IPS-15b (cell line): ENCODE results near the gene RITA1.
"Not testable (repeated sequence)": the region's sequence is repeated elsewhere in the genome, so short reads cannot be mapped to it uniquely, and the experiment has no call there.

Experiments
- H3K27me3 ChIP-seq: one replicate; pipeline ENCODE4 v1.6.1; 2013; ENCODE audit warnings: low read length; ENCODE audit not compliant: control insufficient read depth, insufficient read depth
- H3K36me3 ChIP-seq: one replicate; pipeline ENCODE4 v1.6.1; 2013; ENCODE audit warnings: low read length; ENCODE audit not compliant: control insufficient read depth, insufficient read depth
- H3K4me1 ChIP-seq: one replicate; pipeline ENCODE4 v1.6.1; 2013; ENCODE audit warnings: mild to moderate bottlenecking, low read length; ENCODE audit not compliant: control insufficient read depth, insufficient read depth
- H3K4me3 ChIP-seq: one replicate; pipeline ENCODE4 v1.5.1; 2013; ENCODE audit warnings: low read depth, low read length
- H3K9ac ChIP-seq: one replicate; pipeline ENCODE4 v1.6.1; 2013; ENCODE audit warnings: low read depth, mild to moderate bottlenecking, low read length
- H3K9me3 ChIP-seq: one replicate; pipeline ENCODE4 v1.6.1; 2013; ENCODE audit warnings: mild to moderate bottlenecking, low read length; ENCODE audit not compliant: control insufficient read depth, insufficient read depth

RITA1 gene, protein sequence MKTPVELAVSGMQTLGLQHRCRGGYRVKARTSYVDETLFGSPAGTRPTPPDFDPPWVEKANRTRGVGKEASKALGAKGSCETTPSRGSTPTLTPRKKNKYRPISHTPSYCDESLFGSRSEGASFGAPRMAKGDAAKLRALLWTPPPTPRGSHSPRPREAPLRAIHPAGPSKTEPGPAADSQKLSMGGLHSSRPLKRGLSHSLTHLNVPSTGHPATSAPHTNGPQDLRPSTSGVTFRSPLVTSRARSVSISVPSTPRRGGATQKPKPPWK

DNA sequence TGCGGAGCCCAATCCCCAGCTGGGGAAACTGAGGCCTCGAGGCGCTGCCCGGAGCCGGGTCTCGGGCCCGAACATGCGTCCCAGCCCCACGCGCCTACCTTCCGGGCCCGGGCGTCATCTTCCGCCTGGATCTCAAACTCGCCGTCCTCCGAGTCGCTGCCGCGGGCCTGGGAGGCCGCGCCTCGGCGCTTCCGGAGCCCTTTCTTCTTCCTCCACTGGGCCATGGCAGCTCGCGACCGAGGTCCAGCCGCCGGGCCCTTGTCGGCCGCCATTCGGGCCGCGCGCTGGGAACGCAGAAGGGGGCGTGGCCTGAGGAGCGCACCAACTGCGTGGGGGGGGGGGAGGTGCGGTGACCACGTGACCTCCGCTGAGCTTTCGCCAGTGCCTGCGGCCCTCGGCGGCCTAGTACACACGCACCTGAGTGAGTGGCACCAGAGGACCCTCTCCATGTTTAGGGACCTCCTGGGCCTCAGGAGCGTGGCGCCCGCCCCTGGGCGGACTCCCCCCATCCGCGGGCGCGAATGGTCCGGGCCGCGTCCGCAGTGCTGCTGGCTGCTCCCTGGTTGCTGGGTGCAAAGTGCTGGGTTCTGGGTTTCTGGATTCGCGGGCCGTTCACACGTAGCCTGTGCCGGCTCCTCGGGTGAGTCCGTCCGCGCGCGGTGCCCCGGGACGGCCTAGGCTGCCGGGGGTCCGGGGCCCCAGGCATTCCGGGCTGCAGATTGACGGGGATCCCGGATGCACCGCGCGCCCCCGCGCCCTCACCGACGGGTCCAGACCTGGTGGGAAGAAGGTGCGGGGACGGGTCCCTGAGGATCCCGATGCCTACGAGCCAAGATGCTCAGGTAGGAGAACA is at the start of gene RITA1, which contains the start of gene DDX54:
Gene RITA1 (plus strand): TSS at position 542 of the 853 bp plus-strand sequence. CDS start 1,026 bp downstream, outside the sequence.
Gene DDX54 (minus strand): TSS at position 299 of the 853 bp plus-strand sequence. CDS start 27 bp downstream, at position 272.
- Histone ChIP-seq H3K9me3 (no peaks in the 10 kb centered on the region), H3K4me3 (peak within 1 kb of the TSS; percentile 85), H3K9ac (peak within 1 kb of the TSS; percentile 89), H3K27me3 (no peaks in the 10 kb centered on the region), H3K4me1 (no peaks in the 10 kb centered on the region), H3K36me3 (peaks cover 15% of the 10 kb centered on the region)

DNA sequence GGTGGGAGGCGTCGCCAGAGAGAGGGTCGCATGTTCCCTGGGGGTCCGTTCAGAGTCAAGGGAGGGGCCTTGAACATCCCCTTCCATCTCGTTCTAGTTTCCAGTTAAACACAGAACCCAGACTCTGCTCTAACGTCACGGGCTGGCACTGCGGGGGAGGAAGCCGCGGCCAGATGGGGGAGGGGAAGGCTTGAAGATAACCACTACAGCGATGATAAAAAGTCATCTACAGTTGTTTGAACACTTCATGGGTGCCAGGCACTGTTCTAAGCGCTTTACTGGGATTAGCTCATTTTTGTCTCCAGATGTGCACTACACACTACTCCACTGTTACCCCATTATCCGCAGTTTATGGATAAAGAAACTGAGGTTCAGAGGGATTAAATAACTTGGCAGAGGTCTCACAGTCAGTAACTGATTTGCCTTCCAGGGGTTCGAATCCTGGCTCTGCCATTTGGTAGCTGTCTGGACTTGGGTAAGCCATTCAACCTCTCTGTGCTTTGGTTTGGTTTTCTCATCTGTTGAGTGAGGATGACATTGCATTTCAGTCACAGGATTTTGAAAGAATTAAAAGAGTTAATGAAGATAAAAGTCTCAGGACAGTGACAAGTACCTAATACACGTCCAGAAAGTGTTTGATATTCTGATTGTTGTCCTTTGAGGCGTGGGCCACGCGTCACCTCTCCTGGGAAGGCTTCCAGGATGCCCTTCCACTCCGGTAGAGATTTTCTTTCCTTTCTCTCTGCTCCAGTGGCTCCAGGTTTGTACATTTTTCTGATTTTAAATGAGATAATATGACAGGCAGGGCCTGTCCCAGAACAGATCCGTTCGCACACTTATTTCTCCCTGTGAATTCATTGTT is 49.2 kb upstream of the RITA1 start:
- peaks cover 14% of the 10 kb centered on the region for H3K27me3 ChIP-seq
- no peaks in the 10 kb centered on the region for H3K9me3 ChIP-seq
- peaks cover 4% of the 10 kb centered on the region for H3K4me1 ChIP-seq
- peak overlapping the region; percentile 47 for H3K9ac ChIP-seq
- peak overlapping the region; percentile 56 for H3K4me3 ChIP-seq
- no peaks in the 10 kb centered on the region for H3K36me3 ChIP-seq

DNA sequence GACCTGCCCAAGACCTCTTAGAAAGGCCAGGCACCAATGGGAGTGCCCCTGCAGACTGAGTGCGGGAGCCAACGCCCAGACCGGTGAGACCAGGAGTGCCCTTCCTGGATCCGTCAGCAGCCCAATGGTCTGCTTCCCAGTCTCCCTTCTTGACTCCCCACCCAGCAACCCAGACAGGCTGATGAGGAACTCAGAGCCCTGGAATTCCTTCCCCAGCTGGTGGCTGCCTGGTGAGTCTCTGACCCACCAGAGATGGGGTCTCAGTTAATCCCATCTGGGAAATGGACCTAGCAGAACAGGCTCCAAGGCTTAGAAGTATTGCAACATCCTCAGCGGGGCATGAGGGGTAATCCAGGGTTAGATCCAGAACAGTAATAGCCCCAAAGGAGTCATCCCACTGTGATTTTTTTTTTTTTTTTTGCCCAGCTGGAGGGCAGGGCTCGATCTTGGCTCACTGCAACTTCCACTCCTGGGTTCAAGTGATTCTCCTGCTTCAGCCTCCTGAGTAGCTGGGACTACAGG is 48.5 kb upstream of the RITA1 start:
- Histone ChIP-seq H3K27me3 (peaks cover 14% of the 10 kb centered on the region), H3K9ac (no peak overlapping the region), H3K4me1 (peaks cover 4% of the 10 kb centered on the region), H3K4me3 (no peak overlapping the region), H3K36me3 (no peaks in the 10 kb centered on the region), H3K9me3 (no peaks in the 10 kb centered on the region)

DNA sequence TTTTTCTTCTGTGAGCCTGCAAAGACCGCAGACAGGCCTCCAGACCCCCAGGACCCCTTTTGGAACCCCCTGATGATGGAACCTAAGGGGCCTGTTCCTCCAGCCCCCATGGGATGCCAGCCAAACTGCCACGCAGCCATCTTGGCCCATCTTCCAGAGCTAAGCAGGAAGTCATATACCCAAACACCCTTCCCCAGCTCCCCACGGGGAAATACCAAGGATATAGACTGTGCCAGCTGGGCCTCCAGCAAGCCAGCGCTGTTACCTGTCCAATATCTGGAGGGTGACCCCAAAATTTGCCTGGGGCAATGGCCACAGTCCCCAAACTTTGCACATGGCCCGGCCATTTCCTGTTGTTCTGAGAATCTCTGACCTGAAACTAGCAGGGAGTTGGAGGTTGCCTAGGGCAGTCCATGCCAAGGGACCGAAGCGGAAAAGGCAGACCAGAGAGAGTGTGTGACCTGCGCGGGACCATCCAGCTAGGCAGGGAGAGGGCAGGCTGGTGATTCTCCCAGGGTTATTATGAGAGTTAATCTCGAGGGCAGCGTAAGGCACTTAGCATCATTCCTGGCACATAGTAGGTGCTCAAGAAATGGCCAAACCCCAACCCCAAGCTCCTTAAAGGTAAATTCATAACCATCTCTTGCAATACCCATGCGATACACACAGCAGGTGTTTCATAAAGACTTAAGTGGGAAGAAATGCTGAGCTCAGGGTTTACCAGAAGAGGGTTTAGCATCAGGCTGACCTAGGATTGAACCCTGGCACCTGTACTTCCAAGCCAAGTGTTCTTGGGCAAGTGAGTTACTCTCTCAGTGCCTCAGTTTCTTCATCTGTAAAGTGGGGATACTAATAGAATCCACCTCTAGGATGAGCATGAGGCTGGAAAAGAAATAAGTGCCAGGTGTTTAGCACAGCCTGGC is 47.4 kb upstream of the RITA1 start:
- Histone ChIP-seq H3K9ac (no peak overlapping the region), H3K4me3 (no peak overlapping the region), H3K36me3 (no peaks in the 10 kb centered on the region), H3K27me3 (peaks cover 14% of the 10 kb centered on the region), H3K4me1 (peaks cover 6% of the 10 kb centered on the region), H3K9me3 (no peaks in the 10 kb centered on the region)

DNA sequence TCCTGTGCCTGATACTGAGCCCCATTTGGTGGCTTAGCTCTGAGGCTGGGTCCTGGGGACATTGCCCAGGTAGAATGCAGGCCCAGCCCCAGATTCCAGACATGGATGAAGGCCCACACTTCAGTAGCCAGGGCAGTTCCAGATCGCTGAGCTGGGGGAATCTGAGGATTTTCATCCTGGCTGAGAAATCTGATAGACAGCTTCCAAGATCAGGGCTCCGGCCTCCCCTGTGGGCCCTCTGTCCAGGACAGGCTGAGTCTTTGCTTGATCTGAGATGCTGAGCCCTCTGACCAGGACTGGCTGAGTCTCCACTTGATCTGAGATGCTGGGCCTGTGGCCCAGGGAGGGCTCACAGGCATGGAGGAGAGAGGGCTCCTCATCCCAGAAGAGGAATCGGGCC is 46.7 kb upstream of the RITA1 start:
- Histone ChIP-seq H3K4me3 (no peak overlapping the region), H3K9ac (no peak overlapping the region), H3K4me1 (peaks cover 6% of the 10 kb centered on the region), H3K9me3 (no peaks in the 10 kb centered on the region), H3K36me3 (no peaks in the 10 kb centered on the region), H3K27me3 (peaks cover 14% of the 10 kb centered on the region)

DNA sequence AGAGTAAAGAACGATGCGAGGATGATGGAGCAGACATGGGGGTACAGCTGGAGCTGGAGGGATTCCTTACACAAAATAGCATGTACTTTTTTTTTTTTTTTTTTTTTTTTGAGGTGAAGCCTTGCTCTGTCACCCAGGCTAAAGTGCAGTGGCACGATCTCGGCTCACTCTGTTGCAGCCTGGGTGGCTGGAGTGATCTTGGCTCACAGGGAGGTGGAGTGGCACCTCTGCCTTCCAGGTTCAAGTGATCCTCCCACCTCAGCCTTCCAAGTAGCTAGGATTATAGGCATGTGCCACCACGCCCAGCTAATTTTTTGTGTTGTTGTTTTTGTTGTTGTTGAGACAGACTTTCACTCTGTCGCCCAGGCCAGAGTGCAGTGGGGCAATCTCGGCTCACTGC is 44.8 kb upstream of the RITA1 start:
- Histone ChIP-seq H3K9me3 (no peaks in the 10 kb centered on the region), H3K36me3 (no peaks in the 10 kb centered on the region), H3K27me3 (peaks cover 4% of the 10 kb centered on the region), H3K9ac (no peak overlapping the region), H3K4me1 (peaks cover 6% of the 10 kb centered on the region), H3K4me3 (no peak overlapping the region)

DNA sequence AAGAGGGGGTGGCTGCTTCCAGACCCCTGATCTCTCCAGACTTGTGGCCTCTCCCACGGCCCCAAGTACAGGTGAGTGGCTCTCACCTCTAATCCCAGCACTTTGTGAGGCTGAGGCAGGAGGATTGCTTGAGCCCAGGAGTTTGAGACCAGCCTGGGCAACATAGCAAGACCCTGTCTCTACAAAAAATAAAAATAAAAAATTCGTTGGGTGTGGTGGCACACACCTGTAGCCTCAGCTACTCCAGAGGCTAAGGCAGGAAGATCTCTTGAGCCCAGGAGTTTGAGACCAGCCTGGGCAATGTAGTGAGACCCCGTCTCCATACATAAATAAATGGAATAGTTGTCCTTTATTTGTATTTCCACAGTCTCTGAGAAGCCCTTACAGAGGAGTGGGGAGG is 43.8 kb upstream of the RITA1 start:
- H3K9me3 ChIP-seq, H3K4me3 ChIP-seq, H3K36me3 ChIP-seq, H3K9ac ChIP-seq, H3K27me3 ChIP-seq, H3K4me1 ChIP-seq: not testable (repeated sequence)

DNA sequence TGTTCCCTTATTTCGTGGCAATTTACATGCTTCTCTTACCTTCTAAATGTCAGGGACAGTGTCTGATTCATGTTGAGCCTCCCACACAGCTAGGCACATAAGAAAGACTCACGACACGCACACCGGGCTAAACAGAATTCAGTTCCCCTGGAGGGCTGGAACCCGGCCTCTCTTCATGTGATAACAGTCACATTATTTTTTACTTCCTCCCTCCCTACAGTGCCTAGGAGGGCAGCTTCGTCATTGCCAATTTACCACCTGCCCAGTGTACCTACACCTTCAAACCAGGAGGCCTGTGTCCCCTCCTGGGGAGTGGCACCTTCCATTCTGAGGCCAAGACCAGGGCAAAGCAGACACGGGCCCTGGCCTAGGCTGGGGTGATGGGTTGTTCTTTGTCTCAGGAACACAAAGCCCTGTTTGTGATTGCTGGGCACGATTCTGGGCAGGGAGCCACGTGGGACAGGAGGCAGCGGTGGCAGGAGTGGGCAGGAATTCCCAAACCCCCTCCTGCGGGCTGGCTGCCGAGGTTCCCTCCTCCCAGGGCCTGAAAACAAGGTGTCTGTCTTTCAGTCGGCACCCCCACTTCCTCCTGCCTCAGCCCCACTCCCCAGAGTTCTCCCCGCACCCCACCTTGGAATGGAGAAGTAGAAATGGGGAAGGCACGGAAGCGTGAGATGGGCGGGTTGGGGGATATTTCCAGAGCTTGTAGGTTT is 43.2 kb upstream of the RITA1 start:
- Histone ChIP-seq H3K36me3 (no peaks in the 10 kb centered on the region), H3K27me3 (no peaks in the 10 kb centered on the region), H3K4me3 (no peak overlapping the region), H3K9ac (no peak overlapping the region), H3K4me1 (peaks cover 2% of the 10 kb centered on the region), H3K9me3 (no peaks in the 10 kb centered on the region)

DNA sequence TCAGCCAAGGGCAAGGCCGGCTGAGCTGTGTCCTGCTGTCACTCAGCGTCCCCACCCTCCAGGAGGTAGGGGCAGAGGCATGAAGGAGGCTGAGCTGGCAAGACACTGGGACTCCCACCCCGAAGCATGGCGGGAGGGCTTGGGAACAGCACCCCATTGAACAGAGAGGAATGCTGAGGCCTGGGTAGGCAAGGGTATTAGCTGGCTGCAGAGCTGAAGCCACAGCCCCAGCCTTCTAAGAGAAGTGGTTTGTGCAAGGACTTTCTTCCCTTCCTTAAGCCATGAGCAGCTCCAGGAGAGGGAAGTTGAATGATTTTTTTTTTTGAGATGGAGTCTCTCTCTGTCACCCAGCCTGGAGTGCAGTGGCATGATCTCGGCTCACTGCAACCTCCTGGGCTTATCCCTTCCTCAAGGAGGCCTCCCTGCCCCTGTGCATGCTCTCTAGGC is 42.6 kb upstream of the RITA1 start:
- H3K9ac ChIP-seq, result no peak overlapping the region
- H3K4me3 ChIP-seq, result no peak overlapping the region
- no peaks in the 10 kb centered on the region for H3K36me3 ChIP-seq
- peaks cover 2% of the 10 kb centered on the region for H3K4me1 ChIP-seq
- no peaks in the 10 kb centered on the region for H3K9me3 ChIP-seq
- H3K27me3 ChIP-seq, result no peaks in the 10 kb centered on the region

DNA sequence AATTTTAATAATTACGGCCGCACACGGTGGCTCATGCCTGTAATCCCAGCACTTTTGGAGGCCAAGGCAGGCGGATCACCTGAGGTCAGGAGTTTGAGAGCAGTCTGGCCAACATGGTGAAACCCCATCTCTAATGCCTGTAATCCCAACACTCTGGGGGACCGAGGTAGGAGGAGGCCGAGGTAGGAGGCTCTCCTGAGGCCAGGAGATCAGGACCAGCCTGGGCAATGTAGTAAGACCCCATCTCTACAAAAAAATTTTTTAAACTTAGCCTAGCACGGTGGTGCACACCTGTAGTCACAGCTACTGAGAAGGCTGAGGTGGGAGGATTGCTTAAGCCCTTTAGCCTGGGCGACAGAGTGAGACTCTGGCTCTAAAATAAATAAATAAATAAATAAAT is 41.6 kb upstream of the RITA1 start:
- H3K4me3 ChIP-seq, result no peak overlapping the region
- H3K27me3 ChIP-seq, result no peaks in the 10 kb centered on the region
- H3K4me1 ChIP-seq, result peaks cover 2% of the 10 kb centered on the region
- H3K9me3 ChIP-seq, result no peaks in the 10 kb centered on the region
- H3K36me3 ChIP-seq, result no peaks in the 10 kb centered on the region
- H3K9ac ChIP-seq, result no peak overlapping the region
